Panc1 (cell line): Measurements from ENCODE around the gene CACNB1. TPM values are rescaled to one million over a fixed set of nuclear protein-coding genes. Genes with fewer than 3 reads are reported as not detected.

ENCODE experiments used
- ATAC-seq: fragments of 200-7000 bp; cut with Tn5 transposase; 2 replicates; pipeline ENCODE4 v1.9.1; 2020; ENCODE audit warnings: mild to moderate bottlenecking, moderate library complexity
- BruUV-seq: library from RNA; stranded (reverse); fragments of 400-500 nt; replicated peaks from 2 replicates; lab custom pipeline; 2021; lab: Mats Ljungman, UMichigan
- CTCF ChIA-PET: fragments of 300-600 bp; sonication (Branson Sonifier 250); formaldehyde crosslinking; loops from one replicate; lab custom pipeline; 2022; ENCODE audit warnings: antibody characterized with exemption; lab: Charles Lee
- POLR2A ChIA-PET: fragments of 300-600 bp; sonication (Branson Sonifier 250); formaldehyde crosslinking; loops from one replicate; lab custom pipeline; 2022; ENCODE audit warnings: antibody characterized with exemption; lab: Charles Lee
- DNase-seq: peaks from one replicate; pipeline ENCODE4 v3.0.0-alpha.2; 2010; ENCODE audit warnings: low read depth, low spot score
- H3K27ac ChIP-seq: 2 replicates; pipeline ENCODE4 v1.5.1; 2011; ENCODE audit warnings: mild to moderate bottlenecking, low read length, inconsistent platforms
- H3K27me3 ChIP-seq: fragments of 200-500 bp; sonication (Bioruptor generic); 2 replicates; pipeline ENCODE4 v1.6.0; 2014; ENCODE audit warnings: low read length, inconsistent platforms; ENCODE audit not compliant: control insufficient read depth, insufficient read depth
- H3K36me3 ChIP-seq: fragments of 200-500 bp; sonication (Bioruptor generic); 2 replicates; pipeline ENCODE4 v1.5.1; 2014; ENCODE audit warnings: inconsistent platforms, mild to moderate bottlenecking, low read length, moderate library complexity; ENCODE audit not compliant: control insufficient read depth, insufficient read depth
- H3K4me1 ChIP-seq: 2 replicates; pipeline ENCODE4 v1.5.1; 2011; ENCODE audit warnings: inconsistent platforms, mild to moderate bottlenecking, low read length, moderate library complexity; ENCODE audit not compliant: control insufficient read depth, insufficient read depth
- H3K4me3 ChIP-seq, 2 experiments: 2 replicates each; pipeline ENCODE4 v1.5.1; 2011 to 2012; ENCODE audit warnings: low read depth in 2 of 2, low read length in 2 of 2, mild to moderate bottlenecking in 2 of 2, inconsistent platforms in 1 of 2, moderate library complexity in 1 of 2
- H3K9me3 ChIP-seq: fragments of 200-500 bp; sonication (Bioruptor generic); 2 replicates; pipeline ENCODE4 v1.5.1; 2014; ENCODE audit warnings: low read depth, mild to moderate bottlenecking, inconsistent platforms, low read length, moderate library complexity; ENCODE audit not compliant: control insufficient read depth, insufficient read depth
- CTCF ChIP-seq: fragments of 450-650 bp; IDR thresholded peaks from 2 replicates; pipeline ENCODE4 v1.5.1; 2017; ENCODE audit warnings: mild to moderate bottlenecking
- POLR2AphosphoS5 ChIP-seq: IDR thresholded peaks from 2 replicates; pipeline ENCODE4 v1.6.1; 2012; ENCODE audit warnings: mild to moderate bottlenecking, low read depth, low read length, moderate library complexity
- REST ChIP-seq, 2 experiments: IDR thresholded peaks; 2 replicates each; pipeline ENCODE4 v1.6.1; 2011 to 2012; ENCODE audit warnings: low read depth in 2 of 2, control low read depth in 1 of 2, low read length in 1 of 2, mild to moderate bottlenecking in 1 of 2, moderate library complexity in 1 of 2; ENCODE audit not compliant: insufficient read depth in 1 of 2
- in situ Hi-C: cut with HindIII; loops from 2 replicates; pipeline ENCODE4 v1.10.0; 2016; ENCODE audit warnings: low sequenced_read_pairs, low pct_unique_long_range_greater_than_20kb
- intact Hi-C: fragments of 100-400 bp; cut with micrococcal nuclease; formaldehyde crosslinking; loops from one replicate; pipeline ENCODE4 v1.10.0; 2022; ENCODE audit not compliant: unreplicated experiment
- total RNA-seq: library from RNA; stranded (reverse); gene quantifications from one replicate; pipeline ENCODE4 v1.2.1, GENCODE V29; 2021; ENCODE audit not compliant: unreplicated experiment

Gene CACNB1
- total RNA-seq, 1 experiment from 2014 or later, result 14.9 TPM

- Histone ChIP-seq H3K36me3 (no peaks in the 10 kb centered on the region), H3K4me1 (0 out of 2 replicates have a peak, but pooled peaks cover 2% of the 10 kb centered on the region), H3K27ac (no peak overlapping the region), H3K9me3 (no peaks in the 10 kb centered on the region), H3K4me3 (no peak overlapping the region), H3K27me3 (no peaks in the 10 kb centered on the region)
- DNase-seq, result no peak
- intact Hi-C loops, result no loop called here
- no TSS peak for BruUV-seq
- CTCF ChIA-PET, result interaction anchor here (0.6 to 1.5 kb wide), 3 partner anchors 12 to 18 kb away, joined by 3 to 6 read pairs (median 4); no protein-coding TSS in a partner anchor
- in situ Hi-C loops, result no loop called here
- no peak for ATAC-seq
- POLR2A ChIA-PET, result no interaction called here
- TF ChIP-seq REST (IDR thresholded peaks at IDR 0.05; ENCODE audit: insufficient read depth in 1 of 2, low read depth in 2 of 2, low read length in 1 of 2) (no peak), POLR2AphosphoS5 (no peak)
Measured at GRCh38 chr17:39236450-39236927, 39.0 kb upstream of the CACNB1 start.

GRCh38 chr17:39235555-39236449 is 38.3 kb upstream of the CACNB1 start:
- in situ Hi-C loops, result no loop called here
- TF ChIP-seq CTCF (peak; percentile 76), POLR2AphosphoS5 (no peak)

More at GRCh38 chr17:39235555-39236449, 38.3 kb upstream of the CACNB1 start:
- peak; percentile 78 for ATAC-seq
- no peak for DNase-seq
- Histone ChIP-seq H3K36me3 (no peaks in the 10 kb centered on the region), H3K4me1 (0 out of 2 replicates have a peak, but pooled peaks cover 2% of the 10 kb centered on the region), H3K4me3 (no peak overlapping the region), H3K9me3 (no peaks in the 10 kb centered on the region), H3K27ac (no peak overlapping the region), H3K27me3 (no peaks in the 10 kb centered on the region)
- intact Hi-C loops, result no loop called here
- ChIA-PET POLR2A (no interaction called here), CTCF (interaction anchor here (0.6 to 1.5 kb wide), 6 partner anchors 8 to 18 kb away, joined by 3 to 8 read pairs (median 4); no protein-coding TSS in a partner anchor)
- no TSS peak for BruUV-seq
